Activated naive CD4-positive, alpha-beta T cell treated with anti-CD3 and anti-CD28 coated beads, Interleukin-2, amount 10 ng/mL, durations not matched to agents 7 days and 5 days (primary cell): ENCODE data around the gene TNK2.

ENCODE experiments used
- CTCF ChIA-PET: fragments of 350-600 bp; sonication (Branson Sonifier 250); formaldehyde crosslinking; loops from one replicate; lab custom pipeline; 2021; ENCODE audit warnings: antibody characterized with exemption; lab: Charles Lee
- DNase-seq: peaks from one replicate; pipeline ENCODE4 v3.0.0-alpha.2; 2020
- H3K27ac Mint-ChIP-seq: one replicate; pipeline ENCODE4 v1.8.0; 2021; ENCODE audit warnings: mild to moderate bottlenecking, moderate library complexity, mixed read lengths
- H3K27me3 Mint-ChIP-seq: one replicate; pipeline ENCODE4 v1.8.0; 2021; ENCODE audit warnings: mild to moderate bottlenecking, mixed read lengths
- H3K36me3 Mint-ChIP-seq: one replicate; pipeline ENCODE4 v1.8.0; 2021; ENCODE audit warnings: mixed read lengths
- H3K4me1 Mint-ChIP-seq: one replicate; pipeline ENCODE4 v1.8.0; 2021; ENCODE audit warnings: mixed read lengths
- H3K4me3 Mint-ChIP-seq: one replicate; pipeline ENCODE4 v1.8.0; 2021; ENCODE audit warnings: mild to moderate bottlenecking, moderate library complexity, mixed read lengths
- H3K9me3 Mint-ChIP-seq: one replicate; pipeline ENCODE4 v1.8.0; 2021; ENCODE audit warnings: mixed read lengths

TNK2 gene

DNA sequence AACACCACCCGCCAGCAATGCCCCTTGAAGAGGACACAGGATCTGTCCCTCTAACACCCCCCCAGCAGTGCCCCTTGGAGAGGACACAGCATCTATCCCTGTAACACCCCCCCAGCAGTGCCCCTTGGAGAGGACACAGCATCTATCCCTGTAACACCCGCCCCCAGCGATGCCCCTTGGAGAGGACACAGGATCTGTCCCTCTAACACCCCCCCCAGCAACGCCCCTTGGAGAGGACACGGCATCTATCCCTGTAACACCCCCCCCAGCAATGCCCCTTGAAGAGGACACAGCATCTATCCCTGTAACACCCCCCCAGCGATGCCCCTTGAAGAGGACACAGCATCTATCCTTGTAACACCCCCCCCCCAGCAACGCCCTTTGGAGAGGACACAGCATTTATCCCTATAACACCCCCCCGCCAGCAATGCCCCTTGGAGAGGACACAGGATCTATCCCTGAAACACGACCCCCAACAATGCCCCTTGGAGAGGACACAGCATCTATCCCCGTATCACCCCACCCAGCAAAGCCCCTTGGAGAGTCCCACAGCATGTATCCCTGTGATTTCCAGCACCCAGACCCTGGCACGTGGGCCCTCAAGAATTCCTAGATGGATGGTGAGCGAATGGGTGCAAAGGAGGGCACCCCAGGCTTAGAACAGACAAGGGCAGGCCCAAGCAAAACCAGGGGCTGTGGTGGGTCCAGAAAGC lies 26.9 kb downstream of the TNK2 start:
- H3K4me3 Mint-ChIP-seq, result no peak overlapping the region
- H3K4me1 Mint-ChIP-seq, result peaks cover 2% of the 10 kb centered on the region
- H3K27ac Mint-ChIP-seq, result no peak overlapping the region
- CTCF ChIA-PET, result no interaction called here
- no peaks in the 10 kb centered on the region for H3K9me3 Mint-ChIP-seq
- DNase-seq, result no peak
- no peaks in the 10 kb centered on the region for H3K27me3 Mint-ChIP-seq
- peaks cover 20% of the 10 kb centered on the region for H3K36me3 Mint-ChIP-seq

DNA sequence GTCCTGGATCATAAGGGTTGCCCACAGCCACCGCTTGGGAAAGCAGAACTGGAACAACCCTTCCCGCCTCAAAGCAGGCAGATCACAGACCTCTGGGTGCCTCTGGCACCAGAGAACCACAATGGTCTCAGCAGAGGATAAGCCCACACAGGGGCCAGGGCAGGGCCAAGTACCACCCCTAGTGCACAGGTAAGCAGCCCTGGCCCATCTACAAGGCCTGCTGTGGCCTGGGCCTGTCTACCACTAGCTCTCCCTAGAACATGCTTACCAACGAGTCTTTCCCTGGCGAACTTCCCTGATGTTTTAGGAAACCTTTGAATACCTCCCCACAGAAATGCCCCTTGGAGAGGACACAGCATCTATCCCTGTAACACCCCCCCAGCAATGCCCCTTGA lies 28.3 kb downstream of the TNK2 start:
- H3K9me3 Mint-ChIP-seq, result no peaks in the 10 kb centered on the region
- no peak overlapping the region for H3K4me3 Mint-ChIP-seq
- no peak for DNase-seq
- CTCF ChIA-PET, result no interaction called here
- H3K4me1 Mint-ChIP-seq, result no peaks in the 10 kb centered on the region
- H3K36me3 Mint-ChIP-seq, result peaks cover 25% of the 10 kb centered on the region
- no peaks in the 10 kb centered on the region for H3K27me3 Mint-ChIP-seq
- H3K27ac Mint-ChIP-seq, result no peak overlapping the region

DNA sequence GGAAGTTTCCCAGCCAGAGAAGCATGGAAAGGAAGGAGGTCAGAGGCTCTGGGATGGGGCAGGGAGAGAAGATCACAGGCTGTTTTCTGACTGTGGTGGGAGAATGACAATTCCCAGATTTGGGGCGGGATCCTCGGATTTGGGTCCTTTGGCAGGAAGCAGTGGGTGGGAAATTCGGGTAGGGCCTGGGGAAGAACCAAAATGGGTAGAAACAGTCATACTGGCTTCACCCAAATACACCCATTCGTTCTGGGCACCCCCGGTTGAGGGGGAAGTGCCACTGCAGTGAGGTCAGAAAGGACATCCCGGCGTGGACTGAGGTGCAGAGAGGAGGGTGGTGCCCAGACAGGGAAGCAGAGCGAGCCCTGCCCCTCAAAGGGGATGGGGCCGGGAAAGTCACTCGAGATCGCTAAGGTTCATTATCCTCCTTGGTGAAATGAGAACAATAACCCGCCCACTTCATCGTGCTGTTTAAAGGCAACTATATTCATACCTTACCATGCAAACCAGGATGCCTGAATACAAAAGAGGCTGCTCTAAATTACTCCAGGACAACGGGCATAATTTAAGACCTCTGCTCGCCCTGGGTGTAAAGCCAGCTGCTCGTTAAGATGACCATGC lies 28.8 kb downstream of the TNK2 start:
- CTCF ChIA-PET, result no interaction called here
- no peaks in the 10 kb centered on the region for H3K9me3 Mint-ChIP-seq
- H3K27ac Mint-ChIP-seq, result peak overlapping the region; percentile 28
- DNase-seq, result no peak
- H3K4me3 Mint-ChIP-seq, result no peak overlapping the region
- peaks cover 25% of the 10 kb centered on the region for H3K36me3 Mint-ChIP-seq
- no peaks in the 10 kb centered on the region for H3K27me3 Mint-ChIP-seq
- H3K4me1 Mint-ChIP-seq, result no peaks in the 10 kb centered on the region

DNA sequence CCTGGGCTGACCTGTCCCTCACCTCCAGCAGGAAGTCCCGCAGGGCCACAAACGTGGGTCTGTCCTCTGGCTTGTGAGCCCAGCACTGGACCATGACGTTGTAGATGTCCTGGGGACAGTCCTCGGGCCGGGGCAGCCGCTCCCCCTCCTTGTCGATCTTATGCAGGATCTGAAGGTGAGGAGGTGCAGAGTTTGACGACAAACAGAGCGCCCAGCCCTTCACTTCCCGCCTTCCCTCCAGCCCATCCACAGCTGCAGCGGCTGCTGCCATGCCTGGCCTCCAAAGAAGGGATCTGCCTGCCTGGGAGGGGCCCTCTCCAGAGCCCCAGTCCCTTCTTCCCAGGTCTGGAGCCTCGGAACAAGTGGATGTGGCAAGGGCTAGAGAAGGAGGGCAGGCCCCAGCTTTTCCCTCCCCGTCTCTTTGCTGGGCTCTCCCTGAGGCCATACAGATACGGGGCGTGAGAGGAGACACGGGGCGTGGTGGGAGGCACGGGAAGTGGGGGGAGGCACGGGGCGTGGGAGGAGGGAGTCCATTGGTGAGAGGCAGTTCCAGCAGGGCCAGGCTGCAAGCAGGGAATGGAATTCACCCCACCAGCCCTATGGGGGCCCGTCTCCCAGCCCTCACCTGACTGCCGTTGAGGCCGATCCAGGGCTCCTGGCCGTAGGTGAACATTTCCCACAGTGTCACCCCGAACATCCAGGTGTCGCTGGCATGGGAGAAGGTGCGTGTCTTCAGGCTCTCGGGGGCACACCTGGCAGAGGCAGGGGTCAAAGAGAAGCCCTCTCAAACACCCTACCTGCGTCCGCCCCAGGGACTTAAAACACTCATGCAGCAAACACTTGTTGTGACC lies 29.7 kb downstream of the TNK2 start:
- Mint-ChIP-seq H3K36me3 (peaks cover 23% of the 10 kb centered on the region), H3K4me1 (no peaks in the 10 kb centered on the region), H3K27me3 (no peaks in the 10 kb centered on the region), H3K4me3 (no peak overlapping the region), H3K27ac (no peak overlapping the region), H3K9me3 (no peaks in the 10 kb centered on the region)
- DNase-seq, result no peak
- CTCF ChIA-PET, result interaction anchor here (0.8 to 1.1 kb wide), 2 partner anchors 16 to 20 kb away, joined by 3 read pairs; no protein-coding TSS in a partner anchor

DNA sequence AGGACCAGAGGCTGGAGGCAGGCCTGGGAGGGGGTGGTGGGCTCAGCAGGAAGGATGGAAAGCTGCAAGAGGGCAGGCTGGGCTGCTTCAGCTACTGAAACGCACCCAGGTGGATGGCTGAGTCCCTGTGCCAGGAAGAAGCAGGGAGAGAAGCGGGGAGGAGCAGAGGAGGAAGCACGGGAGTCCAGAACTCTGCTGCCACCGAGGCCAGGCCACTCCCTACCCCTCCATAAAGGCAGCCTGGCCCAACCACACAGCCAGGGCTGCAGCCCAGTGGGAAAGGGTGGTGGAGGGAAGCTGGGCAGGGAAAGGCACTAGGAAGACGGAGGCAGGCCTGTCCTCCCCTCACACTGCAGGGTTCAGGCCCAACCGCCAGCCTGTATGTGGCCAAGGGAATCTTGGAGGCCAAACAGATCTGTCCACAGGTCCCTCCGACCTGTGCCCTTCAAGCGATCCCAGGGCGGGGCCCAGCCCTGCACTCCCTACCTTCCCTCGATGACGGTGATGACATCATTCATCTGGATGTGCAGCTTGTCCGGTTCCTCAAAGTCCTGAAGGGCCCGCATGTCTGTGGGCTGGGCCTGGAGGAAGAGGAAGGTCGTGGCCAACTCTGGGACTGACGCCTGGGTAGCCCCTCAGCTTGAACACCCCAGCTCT lies 30.5 kb downstream of the TNK2 start:
- Mint-ChIP-seq H3K27me3 (no peaks in the 10 kb centered on the region), H3K27ac (no peak overlapping the region), H3K36me3 (peaks cover 20% of the 10 kb centered on the region), H3K4me1 (no peaks in the 10 kb centered on the region), H3K9me3 (no peaks in the 10 kb centered on the region), H3K4me3 (no peak overlapping the region)
- CTCF ChIA-PET, result interaction anchor here (0.8 to 1.1 kb wide), 2 partner anchors 17 to 19 kb away, joined by 3 read pairs; no protein-coding TSS in a partner anchor
- DNase-seq, result no peak

DNA sequence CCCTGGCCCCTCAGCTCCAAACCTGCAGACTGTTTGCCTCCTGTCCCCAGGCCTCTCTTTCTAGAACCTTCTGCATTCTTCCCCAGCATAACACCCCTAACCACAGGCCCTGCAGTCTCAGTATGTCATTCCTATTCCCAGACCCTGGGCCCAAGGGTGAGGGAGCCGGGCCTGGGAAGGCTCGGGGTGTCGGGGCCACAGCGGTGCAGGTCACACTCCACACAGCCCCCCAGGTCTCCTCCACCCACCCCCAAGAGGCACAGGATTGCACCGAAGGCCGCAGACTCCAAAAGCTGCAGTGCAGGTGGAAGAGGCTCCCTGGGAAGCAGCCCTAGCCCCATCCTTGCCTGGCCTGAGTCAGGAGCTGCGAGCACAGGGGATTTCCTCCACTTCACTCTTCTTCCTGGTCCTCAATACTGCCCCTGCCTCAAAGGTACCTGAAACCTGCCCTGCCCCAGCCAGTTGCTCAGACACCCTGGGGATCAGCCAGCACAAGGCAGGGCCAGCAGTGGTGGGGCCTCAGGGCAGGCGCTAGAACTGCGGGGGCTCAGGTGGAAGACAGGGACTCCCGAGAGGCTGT lies 31.1 kb downstream of the TNK2 start:
- CTCF ChIA-PET, result no interaction called here
- Mint-ChIP-seq H3K27me3 (no peaks in the 10 kb centered on the region), H3K4me1 (no peaks in the 10 kb centered on the region), H3K9me3 (no peaks in the 10 kb centered on the region), H3K4me3 (no peak overlapping the region), H3K27ac (peak overlapping the region; percentile 67), H3K36me3 (peaks cover 20% of the 10 kb centered on the region)
- no peak for DNase-seq

DNA sequence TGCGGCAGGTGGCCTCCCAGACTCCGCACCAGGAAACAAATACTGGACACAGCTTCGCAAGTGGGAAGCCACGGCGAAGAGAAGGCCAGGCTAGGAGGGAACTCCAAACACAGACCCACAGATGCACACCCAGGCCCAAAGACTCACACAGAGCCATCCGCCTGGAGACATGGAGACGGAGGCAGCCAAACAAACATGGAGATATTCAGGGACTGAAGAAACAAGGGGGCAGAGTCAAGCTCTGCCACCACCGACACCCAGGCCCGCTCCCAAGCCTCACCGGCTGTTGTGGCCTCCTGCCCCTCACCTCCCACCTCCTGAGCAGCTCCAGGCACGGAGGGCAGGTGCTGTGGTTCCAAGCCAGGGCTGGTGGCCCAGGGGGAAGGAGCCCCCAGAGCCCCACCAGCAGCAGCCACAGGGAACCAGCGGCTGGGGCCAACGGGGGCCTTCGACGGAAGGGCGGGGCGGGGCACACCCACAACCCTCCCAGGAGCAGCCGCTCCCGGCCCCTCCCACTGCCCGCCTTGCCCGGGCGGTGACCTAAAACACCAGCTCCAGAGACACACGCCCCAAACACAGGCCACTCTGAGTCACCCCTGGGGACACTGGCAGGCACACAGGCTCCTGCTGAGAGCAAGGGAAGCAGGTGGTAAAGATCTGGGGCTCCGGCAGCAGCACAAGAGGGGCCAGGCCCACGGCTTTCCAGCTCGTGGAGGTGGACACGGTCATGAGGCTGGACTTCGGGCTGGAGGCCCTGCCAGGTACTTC lies 31.9 kb downstream of the TNK2 start:
- Mint-ChIP-seq H3K9me3 (no peaks in the 10 kb centered on the region), H3K36me3 (peaks cover 18% of the 10 kb centered on the region), H3K27ac (no peak overlapping the region), H3K27me3 (no peaks in the 10 kb centered on the region), H3K4me3 (no peak overlapping the region), H3K4me1 (no peaks in the 10 kb centered on the region)
- DNase-seq, result no peak
- CTCF ChIA-PET, result interaction anchor here (1.0 kb wide), 1 partner anchor 18 kb away, joined by 5 read pairs; no protein-coding TSS in a partner anchor

DNA sequence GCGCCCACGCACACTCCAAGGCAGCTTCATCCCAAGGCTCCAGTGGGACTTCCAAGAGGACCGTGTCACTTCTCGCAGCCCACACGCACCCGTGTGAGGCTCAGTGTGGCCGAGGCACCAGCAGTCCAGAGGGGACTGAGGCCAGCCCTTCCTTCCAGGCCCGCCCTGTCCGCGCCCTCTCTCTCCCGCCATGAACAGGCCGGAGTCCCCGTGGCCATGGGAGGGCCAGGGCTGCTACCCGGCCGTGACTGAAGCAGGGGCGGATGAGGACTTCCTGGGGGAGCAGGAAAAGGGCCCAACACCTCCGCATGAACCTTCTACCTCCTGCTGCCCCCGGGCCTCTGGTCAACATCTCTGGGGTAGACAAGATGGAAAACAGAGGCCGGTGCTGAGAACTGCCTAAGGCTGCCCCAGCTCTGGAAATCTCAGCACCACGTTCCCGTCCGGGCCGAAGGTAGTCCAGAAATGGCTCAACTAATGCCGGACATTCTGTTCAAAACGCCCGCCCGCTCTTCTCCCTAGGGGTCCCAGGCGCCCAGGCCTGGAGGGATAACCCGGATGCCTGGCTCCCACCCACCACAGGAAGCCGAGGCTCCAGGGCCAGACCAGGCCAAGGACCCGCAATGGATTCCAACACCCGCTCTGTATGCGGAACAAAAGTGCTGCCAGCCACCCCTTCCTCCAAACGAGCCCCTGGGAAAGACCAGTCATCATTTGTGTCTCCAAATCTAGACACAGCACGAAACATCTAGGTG lies 32.7 kb downstream of the TNK2 start:
- no peaks in the 10 kb centered on the region for H3K27me3 Mint-ChIP-seq
- H3K4me3 Mint-ChIP-seq, result no peak overlapping the region
- no peaks in the 10 kb centered on the region for H3K9me3 Mint-ChIP-seq
- CTCF ChIA-PET, result interaction anchor here (1.0 kb wide), 1 partner anchor 19 kb away, joined by 5 read pairs; no protein-coding TSS in a partner anchor
- no peaks in the 10 kb centered on the region for H3K4me1 Mint-ChIP-seq
- peaks cover 18% of the 10 kb centered on the region for H3K36me3 Mint-ChIP-seq
- H3K27ac Mint-ChIP-seq, result no peak overlapping the region
- DNase-seq, result no peak

DNA sequence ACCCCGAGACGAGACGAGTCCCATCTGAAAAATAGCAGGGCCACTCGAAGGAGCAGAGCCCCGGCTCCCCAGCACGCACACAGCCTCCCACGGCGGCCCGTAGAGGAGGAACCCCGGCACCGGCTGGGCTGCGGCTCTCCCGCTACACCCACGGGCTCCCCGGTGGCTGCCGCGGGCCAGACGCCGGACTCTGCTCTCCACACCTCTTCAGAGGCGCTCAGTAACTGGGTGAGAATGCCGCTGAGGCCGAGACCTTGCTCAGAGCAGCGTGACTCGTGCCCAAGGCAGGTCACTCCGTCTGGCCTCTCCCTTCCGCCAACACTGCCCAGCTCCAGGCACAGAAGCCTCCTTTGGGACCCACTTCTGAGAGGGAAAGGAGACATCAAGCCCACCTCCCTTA lies 34.4 kb downstream of the TNK2 start:
- no peak overlapping the region for H3K4me3 Mint-ChIP-seq
- H3K27ac Mint-ChIP-seq, result peak overlapping the region; percentile 28
- no peaks in the 10 kb centered on the region for H3K4me1 Mint-ChIP-seq
- DNase-seq, result no peak
- CTCF ChIA-PET, result no interaction called here
- peaks cover 16% of the 10 kb centered on the region for H3K36me3 Mint-ChIP-seq
- no peaks in the 10 kb centered on the region for H3K9me3 Mint-ChIP-seq
- H3K27me3 Mint-ChIP-seq, result no peaks in the 10 kb centered on the region

DNA sequence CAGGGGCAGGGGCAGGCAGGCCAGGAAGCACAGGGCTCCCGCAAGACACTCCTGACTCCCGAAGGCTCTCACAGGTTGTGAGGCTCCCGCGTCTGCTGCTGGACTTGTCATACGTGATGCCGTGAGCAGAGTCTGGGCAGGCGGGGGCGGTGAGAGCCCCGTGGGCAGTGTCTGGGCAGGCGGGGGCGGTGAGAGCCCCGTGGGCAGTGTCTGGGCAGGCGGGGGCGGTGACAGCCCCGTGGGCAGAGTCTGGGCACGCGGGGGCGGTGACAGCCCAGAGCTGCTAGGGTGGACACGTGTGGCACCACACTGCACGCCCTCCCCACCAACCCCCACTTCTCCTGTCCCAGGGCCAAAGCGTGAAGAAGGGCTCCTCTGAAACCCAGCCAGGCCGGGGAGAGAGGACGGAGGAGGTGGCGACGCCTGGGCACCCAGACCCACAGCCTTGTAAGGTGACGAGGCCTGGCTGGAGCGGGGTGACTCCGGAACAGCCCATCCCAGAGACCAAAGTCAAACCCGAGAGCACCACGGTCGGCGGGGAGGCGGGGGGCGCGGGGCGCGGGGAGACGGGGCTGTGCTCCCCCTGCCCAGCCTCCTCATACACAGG lies 35.0 kb downstream of the TNK2 start:
- CTCF ChIA-PET, result interaction anchor here (0.7 kb wide), 1 partner anchor 22 kb away, joined by 4 read pairs; no protein-coding TSS in a partner anchor
- H3K4me3 Mint-ChIP-seq, result no peak overlapping the region
- peaks cover 16% of the 10 kb centered on the region for H3K36me3 Mint-ChIP-seq
- H3K27me3 Mint-ChIP-seq, result no peaks in the 10 kb centered on the region
- DNase-seq, result no peak
- H3K9me3 Mint-ChIP-seq, result no peaks in the 10 kb centered on the region
- no peaks in the 10 kb centered on the region for H3K4me1 Mint-ChIP-seq
- H3K27ac Mint-ChIP-seq, result no peak overlapping the region

DNA sequence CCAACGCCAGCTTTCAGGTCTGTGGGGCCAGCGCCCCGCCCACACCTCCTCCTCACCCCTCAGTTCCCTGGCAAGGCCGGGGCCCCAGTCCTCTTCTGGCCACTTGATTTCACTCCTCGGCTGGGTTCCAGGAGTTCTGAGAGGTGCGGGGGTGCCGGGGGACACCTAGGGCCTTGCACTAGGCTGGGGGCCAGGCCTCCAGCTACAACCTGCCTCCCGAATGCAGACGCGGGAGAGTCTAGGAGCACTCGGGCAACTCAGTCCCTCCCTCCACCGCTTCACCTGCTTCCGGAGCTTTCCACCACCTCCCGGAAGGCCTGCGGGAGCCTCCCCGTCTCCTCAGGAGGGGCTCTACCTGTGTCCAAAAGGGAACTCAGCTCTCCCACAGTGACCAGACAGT lies 35.6 kb downstream of the TNK2 start:
- CTCF ChIA-PET, result interaction anchor here (0.7 kb wide), 1 partner anchor 22 kb away, joined by 4 read pairs; no protein-coding TSS in a partner anchor
- no peak for DNase-seq
- no peaks in the 10 kb centered on the region for H3K4me1 Mint-ChIP-seq
- H3K9me3 Mint-ChIP-seq, result no peaks in the 10 kb centered on the region
- no peak overlapping the region for H3K4me3 Mint-ChIP-seq
- H3K27ac Mint-ChIP-seq, result no peak overlapping the region
- no peaks in the 10 kb centered on the region for H3K27me3 Mint-ChIP-seq
- peaks cover 15% of the 10 kb centered on the region for H3K36me3 Mint-ChIP-seq

DNA sequence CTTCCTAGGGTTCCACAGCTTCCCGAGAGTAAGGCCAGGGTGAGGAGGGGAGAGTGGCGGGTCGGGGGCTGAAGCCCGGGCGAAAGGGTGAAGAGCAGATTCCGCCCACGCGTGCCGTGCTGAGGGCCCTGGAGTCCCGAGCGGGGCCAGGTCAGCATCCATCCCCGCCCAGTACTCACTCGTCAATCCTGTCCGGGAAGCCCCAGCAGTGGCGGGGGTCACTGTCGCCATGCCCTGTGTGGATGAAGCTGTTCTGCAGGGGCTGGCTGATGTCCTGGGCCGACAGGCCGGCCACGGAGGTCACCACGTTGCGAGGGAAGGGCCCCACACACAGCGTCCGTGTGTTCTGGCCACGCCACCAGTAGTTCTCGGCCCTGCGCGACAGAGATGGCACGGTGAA lies 36.3 kb downstream of the TNK2 start:
- CTCF ChIA-PET, result interaction anchor here (1.0 to 1.4 kb wide), 2 partner anchors 9 to 43 kb away, joined by 3 read pairs; no protein-coding TSS in a partner anchor

More for the DNA sequence above, 36.3 kb downstream of the TNK2 start:
- Mint-ChIP-seq H3K36me3 (peaks cover 11% of the 10 kb centered on the region), H3K4me1 (no peaks in the 10 kb centered on the region), H3K9me3 (no peaks in the 10 kb centered on the region), H3K4me3 (no peak overlapping the region), H3K27me3 (no peaks in the 10 kb centered on the region), H3K27ac (no peak overlapping the region)
- DNase-seq, result no peak
